HG02798 (cell line): ENCODE measurements around the gene GLO1.
"Not testable (repeated sequence)": the region's sequence is repeated elsewhere in the genome, so short reads cannot be mapped to it uniquely, and the experiment has no call there.

Experiments
- ATAC-seq: cut with Tn5 transposase; IDR thresholded peaks from one replicate; pipeline ENCODE4 v1.9.1; 2021; ENCODE audit warnings: mild to moderate bottlenecking; ENCODE audit not compliant: unreplicated experiment, poor library complexity

Gene GLO1

DNA sequence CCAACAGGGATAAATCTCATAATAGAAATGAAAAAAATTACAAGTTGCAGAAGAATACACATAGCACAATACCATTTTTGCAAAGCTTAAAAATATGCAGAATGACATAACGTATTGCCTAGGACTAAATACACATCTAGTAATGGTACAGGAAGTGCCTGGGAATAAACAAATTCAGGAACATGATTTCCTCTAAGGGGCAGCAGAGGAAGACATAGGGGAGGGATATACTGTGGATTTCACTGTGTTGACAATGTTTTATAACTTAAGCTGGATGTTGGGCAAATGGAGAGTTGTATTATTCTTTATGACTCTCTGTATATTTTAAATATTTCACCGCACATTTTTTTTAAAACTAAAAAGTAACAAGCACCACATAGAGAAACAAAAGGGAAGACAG, 5.6 kb upstream of the GLO1 start:
- no peak for ATAC-seq

DNA sequence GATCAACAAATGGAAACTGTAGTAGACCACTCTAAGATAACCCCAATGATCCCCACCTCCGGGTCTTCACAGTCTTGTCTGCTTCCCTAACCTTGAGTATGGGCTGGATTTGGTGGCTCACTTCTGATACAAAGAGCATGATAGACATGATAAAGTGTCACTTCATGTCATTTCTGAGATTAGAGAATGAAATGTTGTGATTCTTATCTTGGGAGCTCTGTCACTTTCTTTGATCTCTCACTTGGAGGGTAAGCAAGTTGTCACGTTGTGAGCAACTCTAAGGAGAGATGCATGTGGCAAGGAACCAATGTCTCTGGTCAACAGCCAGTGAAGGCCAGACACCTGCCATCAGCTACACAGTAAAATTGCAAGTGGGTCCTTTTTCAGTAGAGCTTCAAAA, 3.0 kb upstream of the GLO1 start:
- no peak for ATAC-seq

GRCh38 chr6:38703949-38704590, 1.1 kb upstream of the GLO1 start:
- ATAC-seq: no peak

- no peak for ATAC-seq
Observed at GRCh38 chr6:38701551-38701950, 1.4 kb downstream of the GLO1 start.

DNA sequence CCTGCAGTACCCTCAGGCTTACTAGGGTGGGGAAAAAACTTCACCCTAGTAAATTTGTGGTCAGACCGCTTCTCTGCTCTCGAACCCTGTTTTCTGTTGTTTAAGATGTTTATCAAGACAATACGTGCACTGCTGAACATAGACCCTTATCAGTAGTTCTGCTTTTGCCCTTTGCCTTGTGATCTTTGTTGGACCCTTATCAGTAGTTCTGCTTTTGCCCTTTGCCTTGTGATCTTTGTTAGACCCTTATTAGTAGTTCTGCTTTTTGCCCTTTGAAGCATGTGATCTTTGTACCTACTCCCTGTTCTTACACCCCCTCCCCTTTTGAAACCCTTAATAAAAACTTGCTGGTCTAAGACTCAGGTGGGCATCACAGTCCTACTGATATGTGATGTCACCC, 3.2 kb downstream of the GLO1 start:
- not testable (repeated sequence) for ATAC-seq

GRCh38 chr6:38697846-38698245, 5.1 kb downstream of the GLO1 start:
- ATAC-seq: no peak

DNA sequence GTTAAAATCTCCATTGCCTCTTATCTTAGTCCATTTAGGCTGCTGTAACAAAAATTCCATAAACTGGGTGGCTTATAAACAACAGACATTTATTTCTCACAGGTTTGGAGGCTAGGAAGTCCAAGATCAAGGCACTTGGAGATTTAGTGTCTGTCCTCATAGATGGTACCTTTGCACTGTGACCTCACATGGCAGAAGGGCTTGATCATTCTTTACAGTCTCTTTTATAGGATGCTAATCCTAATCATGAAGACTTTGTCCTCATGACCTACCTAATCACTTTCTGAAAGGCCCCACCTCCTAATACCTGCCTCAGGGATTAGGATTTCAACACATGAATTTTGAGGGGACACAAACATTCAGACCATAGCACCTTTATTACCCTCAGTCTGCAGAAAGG, 6.6 kb downstream of the GLO1 start:
- ATAC-seq: no peak

- ATAC-seq: no peak
Observed at GRCh38 chr6:38695933-38696332, 7.0 kb downstream of the GLO1 start.

- no peak for ATAC-seq
Observed at GRCh38 chr6:38695227-38695900, 7.6 kb downstream of the GLO1 start.

DNA sequence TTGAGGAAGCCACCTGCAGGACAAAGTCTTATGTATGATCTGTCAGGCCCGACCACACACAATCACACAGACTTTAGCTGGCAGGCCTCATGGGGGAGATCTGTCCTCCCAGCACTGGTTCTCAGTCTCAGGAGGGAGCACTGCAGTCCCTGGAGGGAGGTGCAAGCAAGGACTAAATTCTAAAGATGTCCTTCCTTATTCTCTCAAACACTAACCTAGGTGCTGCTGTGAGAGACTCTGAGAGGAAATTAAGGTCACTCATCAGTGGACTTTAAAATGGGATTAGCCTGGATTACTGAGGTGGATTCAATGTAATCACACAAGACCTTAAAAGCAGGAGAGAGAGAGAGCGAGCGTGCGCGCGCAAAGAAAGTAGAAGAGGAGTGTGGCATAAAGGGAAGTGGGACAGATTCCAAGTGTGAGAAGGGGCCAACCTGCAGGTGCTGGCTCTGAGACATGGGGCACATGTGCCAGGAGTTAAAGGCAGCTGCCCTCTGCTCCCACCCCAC, 14.3 kb downstream of the GLO1 start:
- ATAC-seq: no peak

GRCh38 chr6:38687549-38687948, 15.4 kb downstream of the GLO1 start:
- ATAC-seq: no peak

DNA sequence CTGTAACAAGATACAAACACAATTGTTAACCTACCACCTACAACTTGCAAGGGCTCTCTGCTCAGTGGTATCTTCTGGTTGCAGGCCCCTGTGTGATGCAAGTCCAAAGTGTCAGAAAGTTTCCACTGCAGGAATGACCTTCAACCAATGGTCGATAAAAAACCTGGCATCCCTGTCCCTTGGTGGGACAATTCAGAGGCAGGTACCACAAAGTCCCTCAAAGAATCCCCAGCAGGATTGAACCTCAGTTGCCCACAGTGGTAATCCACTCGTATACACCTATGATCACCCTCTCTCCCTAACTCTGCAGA, 15.9 kb downstream of the GLO1 start:
- no peak for ATAC-seq

DNA sequence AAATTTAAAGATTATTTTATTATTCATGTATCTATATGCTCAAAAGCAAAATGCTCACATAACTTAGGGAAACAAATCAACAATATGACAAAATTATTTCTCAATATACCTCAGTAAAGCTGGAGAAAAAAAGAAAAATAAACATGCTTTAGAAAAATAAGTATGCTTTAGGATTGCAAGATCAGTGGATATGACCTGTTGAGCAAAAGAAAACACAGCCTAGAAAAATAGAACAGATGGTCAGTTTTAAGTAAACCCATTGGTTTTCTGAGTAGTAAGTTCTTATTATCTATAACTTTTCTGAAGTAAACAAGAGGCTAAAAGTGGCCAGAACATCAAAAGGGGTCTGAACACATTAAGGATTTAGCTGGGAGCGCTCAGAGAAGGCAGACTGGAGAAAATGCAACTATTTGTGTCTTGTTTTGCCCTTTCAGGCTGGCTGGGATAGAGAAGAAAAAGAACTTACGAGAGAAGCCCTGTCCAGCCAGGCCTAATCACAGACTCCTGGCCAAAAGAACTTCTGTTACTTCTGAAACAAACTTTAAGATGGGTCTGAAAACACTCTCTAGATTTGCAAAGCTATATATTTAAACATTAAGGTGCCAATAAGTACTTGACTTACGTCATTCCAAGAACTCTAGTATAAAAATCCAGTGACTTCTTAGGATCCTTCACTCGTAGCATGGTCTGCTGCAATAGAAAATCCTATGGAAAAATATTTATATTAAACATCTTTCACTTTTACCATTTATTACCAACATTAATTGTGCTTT, 16.5 kb downstream of the GLO1 start:
- ATAC-seq: no peak

GRCh38 chr6:38684904-38685303, 18.0 kb downstream of the GLO1 start:
- ATAC-seq: no peak

- no peak for ATAC-seq
Observed at GRCh38 chr6:38684237-38684636, 18.7 kb downstream of the GLO1 start.

DNA sequence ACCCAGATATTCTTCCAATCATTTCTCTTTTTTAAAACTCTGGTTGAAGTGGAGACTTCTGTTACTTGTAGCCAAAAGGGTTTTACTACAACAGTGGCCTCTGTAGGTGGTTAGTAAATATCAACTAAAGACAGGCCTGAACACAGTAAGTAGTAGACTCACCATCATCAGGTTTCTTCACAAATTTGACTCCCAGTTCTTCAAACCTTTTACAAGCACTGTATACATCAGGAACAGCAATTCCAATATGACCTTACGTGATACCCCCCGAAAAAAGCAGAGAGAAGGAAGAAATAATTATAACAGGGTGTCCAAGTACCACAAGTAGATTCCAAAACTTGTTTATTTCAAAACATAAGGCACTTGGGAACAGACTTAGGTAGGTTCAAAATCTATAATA, 21.1 kb downstream of the GLO1 start:
- ATAC-seq: no peak

- ATAC-seq: no peak
Observed at GRCh38 chr6:38679668-38680067, 23.3 kb downstream of the GLO1 start.

DNA sequence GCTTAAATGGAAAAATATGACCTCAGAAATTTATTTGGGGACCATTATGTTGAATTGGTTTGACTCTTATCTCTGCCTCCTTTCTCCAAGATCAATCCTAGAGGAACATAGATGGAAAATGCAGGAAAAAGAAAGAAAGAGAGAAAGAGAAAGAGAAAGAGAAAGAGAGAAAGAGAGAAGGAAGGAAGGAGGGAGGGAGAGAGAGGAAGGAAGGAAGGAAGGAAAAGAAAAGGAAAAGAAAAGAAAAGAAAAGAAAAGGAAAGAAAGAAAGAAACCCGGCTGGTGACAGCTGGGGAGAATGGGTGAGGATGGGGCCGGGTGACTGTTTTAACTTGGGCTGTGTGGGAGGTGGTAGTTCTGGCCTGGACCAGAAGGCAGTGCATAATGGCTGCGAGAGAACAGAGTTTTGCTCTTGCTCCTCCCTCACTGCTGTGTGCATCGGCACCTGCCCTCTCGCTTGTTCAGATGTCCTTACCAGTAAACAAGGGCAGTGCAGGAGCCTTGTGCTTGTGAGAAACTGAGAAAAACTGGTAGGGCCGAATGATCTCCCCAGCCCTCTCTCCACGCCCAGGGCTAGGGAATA, 24.7 kb downstream of the GLO1 start:
- ATAC-seq: no peak

GRCh38 chr6:38676974-38677544, 25.9 kb downstream of the GLO1 start:
- no peak for ATAC-seq

- ATAC-seq: no peak
Observed at GRCh38 chr6:38676236-38676973, 26.5 kb downstream of the GLO1 start.
